22Rv1 (cell line): Measurements from ENCODE around the gene CCDC13.

Experiments used
- ZFX ChIP-seq: fragments of 450-650 bp; IDR thresholded peaks from 2 replicates; pipeline ENCODE4 v1.6.1; 2017; ENCODE audit warnings: antibody characterized with exemption, borderline replicate concordance
- TF ChIP-seq, protein P1 (sequence below): fragments of 450-650 bp; IDR thresholded peaks from 2 replicates; pipeline ENCODE4 v1.5.1; 2017; ENCODE audit warnings: mild to moderate bottlenecking

DNA sequence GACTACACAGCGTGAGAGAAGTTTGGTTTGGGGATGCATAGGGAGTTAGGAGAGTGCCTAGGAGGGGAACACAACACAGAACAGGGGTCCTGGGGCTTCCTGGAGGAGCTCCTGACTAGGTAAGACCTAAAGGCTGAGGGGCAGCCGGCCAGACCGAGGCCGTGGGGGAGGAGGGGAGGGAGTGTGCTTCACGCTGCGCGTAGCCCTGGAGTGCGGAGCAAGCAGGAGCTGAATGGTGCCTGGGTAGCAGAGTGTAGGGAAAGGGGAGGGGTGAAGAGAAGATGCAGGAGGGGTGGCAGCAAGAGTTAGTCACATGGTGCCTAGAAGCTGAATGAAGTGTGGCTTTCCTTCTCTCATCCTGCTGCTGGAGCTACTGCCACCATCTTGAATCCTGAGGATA is 38.0 kb downstream of the CCDC13 start:
- TF ChIP-seq, protein P1, sequence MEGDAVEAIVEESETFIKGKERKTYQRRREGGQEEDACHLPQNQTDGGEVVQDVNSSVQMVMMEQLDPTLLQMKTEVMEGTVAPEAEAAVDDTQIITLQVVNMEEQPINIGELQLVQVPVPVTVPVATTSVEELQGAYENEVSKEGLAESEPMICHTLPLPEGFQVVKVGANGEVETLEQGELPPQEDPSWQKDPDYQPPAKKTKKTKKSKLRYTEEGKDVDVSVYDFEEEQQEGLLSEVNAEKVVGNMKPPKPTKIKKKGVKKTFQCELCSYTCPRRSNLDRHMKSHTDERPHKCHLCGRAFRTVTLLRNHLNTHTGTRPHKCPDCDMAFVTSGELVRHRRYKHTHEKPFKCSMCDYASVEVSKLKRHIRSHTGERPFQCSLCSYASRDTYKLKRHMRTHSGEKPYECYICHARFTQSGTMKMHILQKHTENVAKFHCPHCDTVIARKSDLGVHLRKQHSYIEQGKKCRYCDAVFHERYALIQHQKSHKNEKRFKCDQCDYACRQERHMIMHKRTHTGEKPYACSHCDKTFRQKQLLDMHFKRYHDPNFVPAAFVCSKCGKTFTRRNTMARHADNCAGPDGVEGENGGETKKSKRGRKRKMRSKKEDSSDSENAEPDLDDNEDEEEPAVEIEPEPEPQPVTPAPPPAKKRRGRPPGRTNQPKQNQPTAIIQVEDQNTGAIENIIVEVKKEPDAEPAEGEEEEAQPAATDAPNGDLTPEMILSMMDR, result no peak
- no peak for TF ChIP-seq ZFX
